Neural cell (in vitro differentiated cells): ENCODE results near the gene PCCA.

Source experiments
- CTCF ChIP-seq: fragments of 450-650 bp; IDR thresholded peaks from 2 replicates; pipeline ENCODE4 v1.5.1; 2014; ENCODE audit warnings: antibody characterized with exemption, mild to moderate bottlenecking, moderate library complexity; ENCODE audit not compliant: poor library complexity, severe bottlenecking
- EP300 ChIP-seq: fragments of 450-650 bp; conservative IDR thresholded peaks from 2 replicates; pipeline ENCODE4 v1.6.1; 2014; ENCODE audit warnings: antibody characterized with exemption, mild to moderate bottlenecking, moderate library complexity; ENCODE audit not compliant: poor library complexity, severe bottlenecking

DNA sequence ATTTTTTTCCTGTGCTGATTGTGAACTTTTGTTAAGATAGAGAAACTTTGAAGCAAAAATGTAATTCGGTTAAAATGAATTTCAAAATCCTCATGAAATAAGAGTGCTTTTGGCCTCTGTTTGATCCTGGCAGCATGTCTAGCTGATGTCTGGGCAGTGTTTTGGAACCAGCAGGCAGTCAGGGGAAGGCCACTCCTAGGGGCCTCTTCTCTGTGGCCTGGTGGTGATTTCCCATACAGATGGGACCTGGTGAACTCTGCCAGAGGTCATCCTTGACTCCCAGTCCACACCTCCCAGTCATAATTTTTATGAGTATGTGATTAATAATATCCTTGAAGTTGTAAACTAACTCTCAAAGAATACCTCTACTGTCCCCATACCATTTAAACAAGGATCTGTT lies 226.6 kb downstream of the PCCA start:
- TF ChIP-seq EP300 = no peak
- no peak for TF ChIP-seq CTCF
